Activated naive CD4-positive, alpha-beta T cell treated with anti-CD3 and anti-CD28 coated beads, Interleukin-2, amount 50 U/mL, for 16 hours (primary cell): ENCODE results near the gene RACGAP1.

Source experiments
- DNase-seq: peaks from one replicate; pipeline ENCODE4 v3.0.0-alpha.2; 2020

Gene RACGAP1

DNA sequence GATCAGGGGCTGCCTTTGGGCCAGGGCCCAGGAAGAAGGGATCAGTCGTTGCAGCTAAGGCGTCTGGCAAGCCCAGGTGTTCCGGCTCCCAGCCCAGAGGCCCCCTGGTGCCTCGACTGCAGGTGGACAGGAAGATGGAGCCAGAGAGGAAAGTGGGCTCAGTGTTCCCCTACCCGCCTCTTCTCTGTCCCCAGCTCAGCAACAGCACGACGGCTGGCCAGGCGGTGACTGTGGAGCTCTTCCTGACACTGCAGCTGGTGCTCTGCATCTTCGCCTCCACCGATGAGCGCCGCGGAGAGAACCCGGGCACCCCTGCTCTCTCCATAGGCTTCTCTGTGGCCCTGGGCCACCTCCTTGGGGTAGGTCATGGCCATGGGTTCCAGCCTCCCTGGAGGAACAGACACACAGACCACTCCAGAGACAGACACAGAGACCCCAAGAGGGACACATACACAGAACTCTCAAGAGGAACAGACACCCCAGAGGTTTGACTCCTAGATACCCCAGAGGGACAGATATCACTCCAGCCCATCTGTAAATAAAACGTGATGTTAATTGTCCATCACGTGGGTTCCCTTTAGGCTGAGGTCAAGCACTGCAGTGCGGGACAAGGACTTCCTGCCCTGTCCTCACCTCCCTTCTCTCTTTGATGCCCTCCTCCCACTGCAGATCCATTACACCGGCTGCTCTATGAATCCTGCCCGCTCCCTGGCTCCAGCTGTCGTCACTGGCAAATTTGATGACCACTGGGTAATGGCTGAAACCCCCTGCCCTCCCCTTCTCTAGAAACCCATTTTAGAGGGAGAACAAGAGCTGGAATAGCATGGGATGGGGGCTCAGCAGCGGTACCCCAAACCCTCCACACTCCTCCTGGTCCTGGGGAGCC lies 71.1 kb downstream of the RACGAP1 start:
- no peak for DNase-seq

DNA sequence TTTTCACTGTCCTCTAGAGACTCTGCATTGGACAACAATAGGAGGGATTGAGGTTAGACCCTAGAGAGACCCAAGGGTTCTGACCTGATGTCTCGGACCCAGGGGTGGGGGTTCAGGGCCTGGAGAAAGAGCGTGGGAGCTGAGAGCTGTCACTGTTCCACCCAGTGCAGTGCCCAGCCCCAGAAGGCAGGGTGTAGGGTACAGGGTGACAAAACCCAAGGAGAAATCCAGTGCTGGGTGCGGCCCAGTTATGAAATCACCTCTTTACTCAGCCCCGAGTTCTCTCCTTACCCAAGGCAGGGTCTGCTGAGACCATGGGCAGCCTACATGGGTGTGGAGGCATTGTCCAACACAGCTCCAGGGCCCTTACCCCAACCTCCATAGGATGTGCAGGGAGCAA lies 72.1 kb downstream of the RACGAP1 start:
- no peak for DNase-seq

DNA sequence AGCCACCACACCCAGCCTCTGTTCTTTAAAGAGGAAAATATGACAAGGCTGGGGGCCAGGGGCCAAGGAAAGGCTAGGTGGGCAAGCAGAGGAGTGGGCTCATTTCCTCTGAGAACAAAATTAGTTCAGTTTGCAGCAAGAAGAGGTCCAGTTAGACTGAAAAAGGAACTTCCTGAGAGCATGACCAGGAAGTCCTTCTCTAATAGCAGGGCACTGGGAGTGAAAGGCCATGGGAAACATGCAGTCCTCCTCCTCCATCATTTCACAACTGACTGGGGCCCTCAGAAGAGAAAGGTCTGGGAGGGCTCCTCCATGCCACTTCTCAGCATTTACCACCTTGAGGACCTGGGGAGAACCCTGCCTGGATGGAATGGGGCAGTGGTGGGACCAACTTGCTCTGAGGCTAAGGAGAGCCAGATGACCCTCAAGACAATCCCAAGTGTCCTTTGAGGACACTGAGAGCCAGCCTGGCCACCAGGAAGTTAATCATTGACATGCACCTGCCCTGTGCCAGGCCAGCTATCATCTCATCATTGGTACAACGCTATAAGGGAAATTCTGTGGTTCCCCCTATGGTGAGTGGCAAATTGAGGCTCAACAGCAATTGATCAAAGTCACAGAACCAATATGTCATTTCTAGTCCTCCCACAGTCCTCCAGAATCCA lies 72.8 kb downstream of the RACGAP1 start:
- no peak for DNase-seq

DNA sequence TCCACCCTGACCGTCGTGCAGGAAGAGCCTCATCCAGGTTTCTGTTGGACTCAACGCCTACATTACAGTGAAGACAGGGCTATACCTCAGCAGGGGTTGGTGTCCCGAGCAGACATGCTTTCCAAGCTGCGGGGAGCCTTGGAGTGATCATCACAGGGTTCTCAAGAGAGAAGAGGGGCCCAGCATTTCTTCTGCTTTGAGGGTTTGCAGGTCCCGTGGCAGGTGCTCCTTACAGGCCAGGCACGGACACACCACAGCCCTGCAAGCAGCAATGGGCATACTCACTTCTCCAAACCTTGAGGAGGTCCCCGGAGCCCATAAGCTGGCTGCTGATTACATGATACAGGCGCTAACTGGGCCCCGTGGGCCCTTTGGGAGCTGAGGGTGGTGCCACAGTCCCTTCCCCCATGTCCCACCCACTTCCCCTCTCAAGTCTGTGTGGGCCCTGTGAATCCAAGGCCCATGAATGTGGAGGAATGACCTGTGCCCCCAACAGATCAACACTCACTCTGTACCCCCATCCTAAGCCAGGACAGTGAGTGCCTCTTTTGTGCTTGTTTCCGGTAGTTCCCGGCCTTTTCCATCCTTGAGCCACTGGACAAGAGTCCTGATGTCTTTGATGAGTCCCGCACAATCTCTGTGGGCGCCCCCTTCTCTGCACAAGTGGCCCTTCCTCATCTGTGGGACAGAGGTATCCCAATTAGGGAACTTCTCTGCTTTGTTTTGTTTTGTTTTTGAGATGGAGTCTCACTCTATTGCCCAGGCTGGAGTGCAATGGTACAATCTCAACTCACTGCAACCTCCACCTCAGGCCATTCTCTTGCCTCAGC lies 73.7 kb downstream of the RACGAP1 start:
- no peak for DNase-seq

DNA sequence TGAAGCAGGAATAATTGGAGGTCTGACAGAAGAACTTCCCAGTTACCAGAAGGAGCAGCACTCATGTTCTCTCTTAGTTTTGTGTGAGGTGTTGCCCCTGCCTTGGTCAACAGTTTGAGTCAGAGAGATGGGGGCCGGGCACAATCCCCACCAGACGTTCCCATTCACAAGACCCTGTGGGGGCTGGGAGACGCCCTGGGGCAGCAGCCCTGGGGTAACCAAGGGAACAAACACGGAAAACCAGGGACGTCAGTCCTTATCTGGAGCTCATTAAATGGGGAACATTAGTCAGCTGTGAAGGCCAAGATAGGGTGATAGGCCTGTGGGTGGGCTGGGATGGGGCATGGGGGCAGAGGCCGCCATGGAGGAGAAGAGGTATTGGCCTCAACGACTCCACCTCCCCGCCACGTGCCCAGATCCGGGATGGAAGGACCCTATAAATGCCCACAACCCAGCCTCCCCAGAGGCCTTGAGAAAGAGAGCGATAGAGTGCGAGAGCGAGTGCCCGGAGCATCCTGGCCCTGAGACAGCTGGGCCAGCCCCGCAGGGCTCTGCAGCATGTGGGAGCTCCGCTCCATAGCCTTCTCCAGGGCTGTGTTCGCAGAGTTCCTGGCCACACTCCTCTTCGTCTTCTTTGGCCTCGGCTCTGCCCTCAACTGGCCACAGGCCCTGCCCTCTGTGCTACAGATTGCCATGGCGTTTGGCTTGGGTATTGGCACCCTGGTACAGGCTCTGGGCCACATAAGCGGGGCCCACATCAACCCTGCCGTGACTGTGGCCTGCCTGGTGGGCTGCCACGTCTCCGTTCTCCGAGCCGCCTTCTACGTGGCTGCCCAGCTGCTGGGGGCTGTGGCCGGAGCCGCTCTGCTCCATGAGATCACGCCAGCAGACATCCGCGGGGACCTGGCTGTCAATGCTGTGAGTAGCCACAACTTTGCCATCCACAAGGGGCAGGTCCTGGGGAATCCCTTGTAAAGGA lies 74.7 kb downstream of the RACGAP1 start, which contains the start of gene AQP2:
Gene AQP2 (plus strand): TSS at position 465 of the 979 bp plus-strand sequence. CDS start 94 bp downstream, at position 559.
- DNase-seq = no peak

DNA sequence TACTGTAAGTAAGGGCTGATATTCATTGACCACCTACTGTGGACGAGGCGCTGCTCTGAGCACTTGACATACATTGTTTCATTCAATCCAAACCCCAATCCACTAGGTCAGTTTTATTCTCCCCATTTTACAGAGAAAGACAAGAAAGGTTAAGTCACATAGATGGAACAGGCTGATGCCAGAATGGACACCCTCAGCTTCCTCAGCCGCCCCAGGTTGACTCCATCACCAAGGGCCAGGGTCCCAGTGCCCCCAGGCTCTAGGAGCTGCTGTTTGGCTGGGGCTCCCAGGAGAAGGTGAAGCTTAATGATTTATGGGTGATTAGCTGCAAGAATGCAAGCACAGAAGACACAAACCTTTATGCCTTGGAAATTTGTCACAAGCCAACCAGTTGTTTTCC lies 75.4 kb downstream of the RACGAP1 start:
- no peak for DNase-seq

DNA sequence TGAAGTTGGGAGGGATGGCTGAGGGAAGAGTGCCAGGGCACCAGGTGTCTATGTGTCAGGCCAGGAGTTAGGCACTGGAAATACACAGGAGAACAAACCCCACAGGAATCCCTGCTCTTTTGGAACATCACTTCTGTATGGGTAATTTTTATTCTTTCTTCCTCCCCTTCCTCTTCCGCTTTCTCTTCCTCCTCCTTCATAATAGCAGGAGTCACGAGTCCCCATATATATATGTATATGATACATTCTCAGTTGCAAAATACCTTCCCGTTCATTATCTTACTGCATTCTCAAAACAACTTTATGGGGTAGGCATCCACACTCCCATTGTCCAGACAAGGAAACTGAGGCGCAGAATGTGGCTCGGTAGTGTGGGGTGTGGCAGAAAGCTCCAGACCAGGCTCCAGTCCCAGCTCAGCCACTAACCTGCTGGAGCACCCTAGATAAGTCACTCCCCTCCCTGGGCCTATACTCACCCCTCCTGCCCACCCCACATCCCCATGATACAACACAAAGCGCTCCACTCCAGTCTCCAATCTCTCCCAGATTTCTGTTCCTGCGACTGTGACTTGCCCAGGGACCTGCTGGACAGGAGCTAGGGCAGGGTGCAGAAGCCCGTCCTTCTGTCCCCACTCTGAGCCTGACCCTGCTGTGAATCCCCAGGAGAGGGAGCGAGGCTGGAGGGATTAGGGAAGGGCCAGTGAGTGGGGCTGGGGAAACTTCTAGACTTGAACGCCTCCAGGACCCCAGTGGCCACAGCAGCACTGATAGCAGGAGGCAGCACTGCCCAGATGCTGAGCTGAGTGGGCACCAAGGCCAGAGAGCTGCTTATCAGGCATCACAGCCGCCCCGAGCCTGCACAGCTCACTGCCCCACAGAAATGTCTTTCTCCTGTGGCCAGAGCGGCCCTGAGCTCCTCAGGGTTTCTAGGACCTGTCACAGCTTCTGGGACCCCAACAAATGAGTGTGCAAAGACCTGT lies 76.1 kb downstream of the RACGAP1 start:
- DNase-seq = no peak

DNA sequence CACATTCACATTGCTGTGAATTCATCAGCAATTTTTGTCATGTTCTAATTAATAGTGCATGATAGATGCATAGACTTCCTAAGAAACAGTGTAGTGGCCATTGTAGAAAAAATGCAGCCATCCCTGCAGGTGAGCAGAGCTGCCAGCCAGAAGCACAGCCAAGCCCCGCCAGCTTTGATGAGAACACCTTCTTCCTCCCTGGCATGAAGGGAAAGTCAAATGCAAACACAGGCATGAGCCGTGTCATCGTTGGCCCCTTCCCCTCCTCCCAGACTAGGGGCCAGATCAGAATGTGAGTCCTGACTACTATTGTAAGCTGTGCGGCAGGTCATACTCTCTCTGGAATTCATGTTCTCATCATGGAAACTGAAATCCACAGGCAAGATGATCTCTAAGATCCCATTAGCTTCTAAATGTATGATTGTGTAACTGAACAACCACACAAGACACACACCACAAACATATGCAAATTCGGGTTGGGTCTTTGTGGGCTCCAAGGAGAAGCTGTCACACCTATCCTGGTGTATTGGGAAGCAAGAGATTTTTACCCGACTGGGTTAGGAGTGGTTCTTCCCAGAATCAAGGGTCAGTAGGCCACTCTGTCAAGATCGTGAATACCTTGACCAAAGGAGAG lies 77.6 kb downstream of the RACGAP1 start:
- DNase-seq = no peak

DNA sequence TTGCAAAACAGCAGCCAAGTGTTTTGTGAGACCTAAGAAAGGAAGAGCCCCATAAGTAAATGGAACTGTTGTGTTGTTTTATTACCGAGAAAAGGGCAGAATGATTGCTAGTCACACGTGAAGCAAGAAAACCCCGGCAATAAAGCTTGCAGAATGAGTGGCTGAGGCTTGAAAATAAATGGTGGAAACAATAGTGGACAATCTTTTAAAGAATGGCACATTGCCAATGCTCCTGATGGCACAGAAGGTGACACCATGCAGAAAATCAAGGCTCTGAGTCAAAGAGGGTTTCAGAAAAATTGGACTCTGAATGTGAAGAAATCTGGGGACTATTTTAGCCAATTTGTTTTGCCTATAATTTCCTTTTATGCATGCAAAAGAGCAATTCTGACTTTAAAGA lies 78.8 kb downstream of the RACGAP1 start:
- DNase-seq = no peak

DNA sequence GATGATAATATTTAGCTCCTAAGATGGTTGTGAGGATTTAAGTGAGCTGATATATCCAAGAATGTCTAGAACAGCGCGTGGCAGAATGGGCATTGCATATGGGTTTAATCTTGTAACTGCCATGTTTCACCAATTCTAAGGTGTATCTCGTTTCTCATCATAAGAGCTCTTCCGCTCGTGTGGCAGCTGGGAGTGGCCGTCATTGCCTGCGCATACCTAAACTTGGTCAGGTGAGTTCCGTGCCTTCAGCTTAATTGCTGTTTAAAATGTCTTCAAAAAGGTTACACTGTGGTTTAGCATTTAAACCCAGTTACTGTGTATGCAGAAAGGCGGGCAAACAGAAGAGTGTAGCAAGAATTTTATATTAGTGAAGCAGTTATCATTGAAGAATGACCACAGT lies 79.2 kb downstream of the RACGAP1 start:
- DNase-seq = no peak

DNA sequence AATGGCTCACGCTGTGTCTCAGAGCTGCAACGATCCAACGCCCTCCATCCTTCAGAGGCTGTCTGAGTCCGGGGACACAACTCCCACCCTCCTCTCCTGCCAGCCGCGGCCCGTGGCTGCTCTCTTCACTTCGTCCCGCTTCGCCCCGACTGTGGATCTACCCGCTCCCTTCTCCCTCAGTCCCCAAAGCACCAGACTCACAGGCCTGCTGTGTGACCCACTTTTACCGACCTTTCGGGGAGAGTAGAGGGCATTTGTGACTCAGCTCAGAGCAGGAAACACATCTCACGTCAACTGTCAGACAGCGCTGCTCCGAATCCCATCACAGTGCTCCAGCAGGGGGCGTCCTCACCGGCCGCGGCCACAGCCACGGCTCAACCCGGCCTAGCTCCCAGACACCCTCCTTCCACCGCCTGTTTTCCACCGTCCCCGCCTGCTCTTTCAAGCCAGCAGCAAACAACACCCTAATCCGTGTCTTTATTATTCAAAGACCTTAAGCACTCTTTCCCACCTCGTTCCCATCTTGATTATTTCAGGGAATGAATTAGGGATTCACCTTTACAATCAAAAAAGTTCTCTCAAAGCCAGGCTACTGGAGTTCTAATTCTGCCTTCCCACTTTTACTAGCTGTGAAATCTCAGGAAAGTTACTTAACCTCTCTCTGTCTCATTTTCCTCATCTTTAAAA lies 79.8 kb downstream of the RACGAP1 start:
- DNase-seq = peak; percentile 84

DNA sequence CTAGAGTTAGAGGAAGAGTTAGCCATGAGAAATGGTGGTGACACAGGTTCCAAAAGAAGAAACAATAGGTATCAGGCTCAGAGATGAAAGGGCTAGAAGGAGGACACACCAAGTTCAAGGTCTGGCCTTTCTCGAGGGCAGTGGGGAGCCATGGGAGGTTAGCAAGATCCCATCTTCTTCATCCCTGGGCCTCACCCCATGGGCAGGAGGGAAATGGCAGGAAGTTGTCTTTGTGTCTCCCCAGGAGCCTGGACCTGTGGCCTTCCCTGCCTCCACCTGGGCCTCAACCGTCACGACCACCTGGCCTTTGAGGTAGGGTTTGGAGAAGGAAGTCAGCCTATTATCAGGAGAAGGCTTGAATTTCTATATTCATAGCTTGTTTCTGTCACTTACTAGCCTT lies 80.6 kb downstream of the RACGAP1 start:
- no peak for DNase-seq

DNA sequence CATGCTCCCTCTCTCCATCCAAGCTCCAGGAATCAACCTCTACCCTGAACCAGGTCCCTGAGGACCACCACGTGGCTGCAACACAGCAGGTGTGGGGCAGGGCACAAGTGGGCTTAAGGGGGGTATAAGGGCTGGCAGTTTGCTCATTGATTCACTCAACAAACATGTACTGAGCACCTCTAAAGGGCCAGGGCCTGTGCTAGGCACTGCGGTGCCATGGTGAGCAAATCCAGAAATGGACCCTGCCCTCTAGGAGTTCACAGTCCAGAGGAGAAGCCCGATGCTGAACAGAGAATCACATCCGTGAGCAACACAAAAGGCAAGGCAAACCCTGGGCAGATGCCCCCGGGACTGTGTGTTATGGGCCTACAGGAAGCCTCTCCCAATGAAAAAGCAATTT lies 81.2 kb downstream of the RACGAP1 start:
- DNase-seq = no peak

DNA sequence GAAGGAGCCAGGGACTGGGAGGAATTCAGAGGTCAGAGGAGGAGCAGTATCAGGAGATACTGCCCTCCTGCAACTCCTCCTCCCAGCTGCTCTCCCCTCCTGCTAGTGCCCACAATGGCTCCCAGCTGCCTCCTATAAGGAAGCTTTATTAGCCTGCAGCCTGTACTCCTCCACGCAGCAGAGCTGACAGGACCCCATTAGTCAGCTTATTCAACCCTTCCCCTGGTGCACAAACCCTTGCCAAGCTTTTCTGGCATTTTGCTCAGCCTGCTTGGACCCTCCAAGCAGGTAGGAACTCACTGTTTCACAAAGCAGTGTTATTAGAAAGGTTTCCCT lies 81.7 kb downstream of the RACGAP1 start:
- no peak for DNase-seq

DNA sequence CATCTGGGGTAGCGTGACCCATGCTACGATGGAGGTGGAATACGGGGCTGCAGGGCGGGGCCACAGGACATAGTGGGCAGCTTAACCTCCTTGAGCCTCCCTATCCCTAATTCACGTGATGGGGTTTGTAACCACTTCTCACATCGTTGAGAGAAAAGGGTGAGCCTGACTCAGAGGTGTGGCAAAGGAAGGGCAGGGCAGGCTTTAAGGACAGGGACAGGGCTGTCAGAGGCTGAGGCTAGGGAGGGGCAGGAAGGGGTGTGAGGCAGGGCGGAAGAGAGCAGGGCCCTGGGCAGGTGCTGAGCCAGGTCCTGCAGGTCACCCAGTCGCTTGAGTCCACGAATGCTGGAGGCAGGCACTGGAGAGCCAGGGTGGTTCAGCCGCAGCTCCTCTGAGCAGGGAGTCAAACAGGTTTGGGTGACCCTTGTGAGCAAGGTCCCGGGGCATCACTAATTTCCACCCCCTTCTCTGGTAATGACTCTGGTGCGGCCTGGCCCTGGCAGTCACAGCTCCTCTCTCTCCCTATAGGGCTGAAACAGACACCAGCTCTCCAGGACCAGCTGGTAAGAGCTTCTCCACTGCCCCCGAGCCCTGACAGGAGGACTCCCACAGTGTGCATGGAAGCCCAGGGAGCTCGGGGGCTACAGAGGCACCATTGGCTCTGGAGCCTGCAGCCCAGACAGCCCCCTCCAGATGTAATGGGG lies 82.2 kb downstream of the RACGAP1 start:
- no peak for DNase-seq

DNA sequence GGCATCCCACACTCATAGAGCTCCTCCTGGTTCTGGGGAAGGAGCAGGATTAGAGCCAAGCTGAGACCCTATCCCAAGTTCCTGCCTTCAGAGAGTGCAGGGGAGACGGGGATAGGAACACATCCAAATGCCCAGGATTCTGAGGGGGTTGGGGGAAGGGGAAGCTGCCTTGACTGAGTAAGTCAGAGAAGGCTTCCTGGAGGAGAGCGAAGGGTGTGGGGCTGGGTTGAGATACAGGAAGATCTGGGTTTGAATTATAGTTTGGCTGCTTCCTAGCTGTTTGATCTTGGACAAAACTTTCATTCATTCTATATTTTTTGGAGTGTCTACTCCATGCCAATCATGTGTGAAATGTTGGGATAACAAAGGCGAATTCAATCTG lies 82.8 kb downstream of the RACGAP1 start:
- no peak for DNase-seq

DNA sequence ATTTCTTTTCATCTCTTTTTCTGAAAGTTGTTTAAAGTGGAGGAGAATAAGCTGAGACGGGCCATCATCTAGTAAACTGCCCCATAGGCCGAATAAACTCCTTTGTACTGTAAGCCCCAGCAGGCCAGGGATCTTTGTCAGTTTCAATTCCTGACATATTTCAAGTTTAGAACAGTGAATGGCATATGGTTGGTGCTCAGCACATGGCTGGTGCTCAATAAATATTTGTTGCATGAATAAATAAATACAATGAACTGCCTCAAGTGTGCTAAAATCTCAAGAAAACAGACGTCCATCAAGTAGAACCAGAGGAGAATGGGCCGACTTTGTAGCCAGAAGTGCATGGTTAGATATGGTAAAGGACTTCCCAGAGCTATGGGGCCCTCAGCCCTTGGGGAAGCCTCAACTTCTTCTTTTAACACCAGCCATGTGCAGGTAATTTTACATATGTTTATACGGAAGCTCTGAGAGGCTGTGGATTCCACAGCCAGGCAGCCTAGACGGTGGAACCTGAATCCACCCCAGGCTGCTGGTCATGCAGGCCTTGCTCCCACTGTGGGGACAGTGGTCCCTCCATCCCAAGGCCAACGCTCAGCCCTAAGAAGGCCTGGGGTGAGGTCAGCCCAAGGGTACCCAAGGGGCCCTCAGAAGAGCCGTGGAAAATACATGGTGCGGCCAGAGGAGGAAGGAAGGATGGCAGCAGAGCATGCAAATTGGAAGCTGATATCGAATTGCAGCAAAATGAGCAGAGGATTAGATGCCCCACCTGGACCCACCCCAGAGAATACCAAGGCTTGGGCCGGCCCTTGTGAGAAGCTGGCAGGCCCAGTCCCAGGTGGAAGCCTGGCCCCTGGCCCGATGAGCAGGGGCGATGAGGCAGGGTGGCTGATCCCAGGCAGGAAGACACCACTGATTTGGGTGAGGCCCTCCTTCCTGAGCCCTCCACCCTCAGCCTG lies 83.5 kb downstream of the RACGAP1 start:
- no peak for DNase-seq

DNA sequence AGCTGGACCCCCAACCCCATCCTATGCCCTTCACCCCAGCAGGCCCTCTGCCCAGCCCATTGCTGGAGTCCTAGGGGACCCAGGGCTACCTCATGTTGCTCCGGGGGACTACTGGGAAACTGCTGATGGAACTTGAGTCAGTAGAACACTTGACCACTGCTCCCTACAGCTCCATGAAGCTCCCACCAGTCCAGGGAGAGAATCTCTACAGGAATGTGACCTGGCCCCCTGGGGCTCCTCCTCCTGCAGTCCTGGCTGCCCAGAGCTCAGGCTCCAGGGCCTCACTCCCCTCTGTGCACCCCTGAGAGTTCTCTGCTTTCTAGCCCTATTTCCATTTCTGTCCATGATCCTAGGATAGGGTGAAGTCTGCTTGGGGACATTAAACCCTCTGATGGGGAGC lies 85.6 kb downstream of the RACGAP1 start:
- no peak for DNase-seq
